ENCODE data around the gene GPC1.

Gene GPC1

GRCh38 chr2:240404174-240404852 is 31.1 kb upstream of the GPC1 start (continued):
- no peak for TF ChIP-seq TSHZ2 (CRISPR knock-in tag; IDR thresholded peaks at IDR 0.05)
- TF ChIP-seq ARNTL (CRISPR knock-in tag; IDR thresholded peaks at IDR 0.05; ENCODE audit: borderline replicate concordance, low read depth), result no peak
- no peak for TF ChIP-seq ZFP30 (CRISPR knock-in tag; IDR thresholded peaks at IDR 0.05)
- no peak for TF ChIP-seq OSR1 (CRISPR knock-in tag; IDR thresholded peaks at IDR 0.05)
- TF ChIP-seq ISL1 (CRISPR knock-in tag; IDR thresholded peaks at IDR 0.05), result no peak

GRCh38 chr2:240405133-240405532 is 30.3 kb upstream of the GPC1 start:
- TF ChIP-seq GLIS3 (CRISPR knock-in tag; IDR thresholded peaks at IDR 0.05), result no peak
- TF ChIP-seq TSHZ2 (CRISPR knock-in tag; IDR thresholded peaks at IDR 0.05), result no peak
- no peak for ATAC-seq

- no peak for ATAC-seq
Measured at GRCh38 chr2:240405684-240406313, 29.7 kb upstream of the GPC1 start.

More at GRCh38 chr2:240405684-240406313, 29.7 kb upstream of the GPC1 start:
- TF ChIP-seq ZNF565 (CRISPR knock-in tag; conservative IDR thresholded peaks at IDR 0.05; ENCODE audit: low read depth) (no peak), ARNTL (CRISPR knock-in tag; IDR thresholded peaks at IDR 0.05; ENCODE audit: borderline replicate concordance, low read depth) (no peak), TOX (CRISPR knock-in tag; IDR thresholded peaks at IDR 0.05; ENCODE audit: borderline replicate concordance) (no peak), RARB (CRISPR knock-in tag; IDR thresholded peaks at IDR 0.05) (no peak), TCF4 (CRISPR knock-in tag; IDR thresholded peaks at IDR 0.05; ENCODE audit: borderline replicate concordance) (no peak), ZFP30 (CRISPR knock-in tag; IDR thresholded peaks at IDR 0.05) (no peak), CSRNP3 (CRISPR knock-in tag; IDR thresholded peaks at IDR 0.05) (no peak), ZNF70 (CRISPR knock-in tag; IDR thresholded peaks at IDR 0.05) (no peak), ZNF8 (CRISPR knock-in tag; IDR thresholded peaks at IDR 0.05) (no peak), OSR1 (CRISPR knock-in tag; IDR thresholded peaks at IDR 0.05) (no peak), POU6F1 (CRISPR knock-in tag; IDR thresholded peaks at IDR 0.05; ENCODE audit: borderline replicate concordance, low read depth) (no peak), PATZ1 (CRISPR knock-in tag; IDR thresholded peaks at IDR 0.05; ENCODE audit: borderline replicate concordance) (no peak), ZC3H10 (CRISPR knock-in tag; IDR thresholded peaks at IDR 0.05) (no peak)
